Effector memory CD4-positive, alpha-beta T cell (primary cell): ENCODE data around the gene CNKSR2.

Experiments used
- DNase-seq, 3 donors: peaks; one replicate each; pipeline ENCODE4 v3.0.0-alpha.2; 2020
- H3K27ac ChIP-seq: 2 replicates; pipeline ENCODE4 v1.7.0; 2013; ENCODE audit warnings: mild to moderate bottlenecking, low read length, moderate library complexity; ENCODE audit not compliant: insufficient read depth, poor library complexity, severe bottlenecking
- H3K27me3 ChIP-seq: replicated peaks from 2 replicates; pipeline ENCODE4 v1.7.0; 2013; ENCODE audit warnings: mild to moderate bottlenecking, low read length; ENCODE audit not compliant: insufficient read depth, control insufficient read depth, poor library complexity, severe bottlenecking
- H3K36me3 ChIP-seq: 2 replicates; pipeline ENCODE4 v1.7.0; 2013; ENCODE audit warnings: mild to moderate bottlenecking, low read length, moderate library complexity; ENCODE audit not compliant: control insufficient read depth, insufficient read depth
- H3K4me1 ChIP-seq: 2 replicates; pipeline ENCODE4 v1.7.0; 2013; ENCODE audit warnings: low read length, mild to moderate bottlenecking; ENCODE audit not compliant: control insufficient read depth, insufficient read depth, poor library complexity, severe bottlenecking
- H3K4me3 ChIP-seq: 2 replicates; pipeline ENCODE4 v1.7.0; 2013; ENCODE audit warnings: low read length, low read depth, mild to moderate bottlenecking; ENCODE audit not compliant: insufficient read depth, poor library complexity, severe bottlenecking
- H3K9me3 ChIP-seq: 2 replicates; pipeline ENCODE4 v1.7.0; 2013; ENCODE audit warnings: mild to moderate bottlenecking, low read length, moderate library complexity; ENCODE audit not compliant: control insufficient read depth

Gene CNKSR2

DNA sequence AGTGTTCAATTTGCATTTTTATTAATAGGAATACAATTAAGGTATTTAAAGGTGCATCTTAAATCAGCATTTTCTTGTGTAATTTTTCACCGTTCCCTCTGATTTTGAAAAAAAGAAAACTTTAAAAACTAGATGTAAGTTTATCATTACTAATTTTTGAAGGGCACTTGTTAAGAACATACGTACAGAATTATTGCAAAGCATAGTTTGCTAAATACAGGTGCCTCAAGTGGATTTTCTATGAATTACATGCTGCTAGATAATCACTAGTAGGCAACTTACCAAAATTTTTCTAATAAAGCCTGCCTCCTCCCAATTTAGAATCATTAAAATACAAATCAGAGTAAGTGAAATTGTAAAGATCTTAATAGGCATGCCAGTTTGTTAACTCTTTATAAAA is 8.5 kb downstream of the CNKSR2 start:
- Histone ChIP-seq H3K4me1 (no peaks in the 10 kb centered on the region), H3K27ac (no peak overlapping the region), H3K4me3 (no peak overlapping the region), H3K36me3 (no peaks in the 10 kb centered on the region), H3K9me3 (no peaks in the 10 kb centered on the region), H3K27me3 (no peaks in the 10 kb centered on the region)
- no peak for DNase-seq

DNA sequence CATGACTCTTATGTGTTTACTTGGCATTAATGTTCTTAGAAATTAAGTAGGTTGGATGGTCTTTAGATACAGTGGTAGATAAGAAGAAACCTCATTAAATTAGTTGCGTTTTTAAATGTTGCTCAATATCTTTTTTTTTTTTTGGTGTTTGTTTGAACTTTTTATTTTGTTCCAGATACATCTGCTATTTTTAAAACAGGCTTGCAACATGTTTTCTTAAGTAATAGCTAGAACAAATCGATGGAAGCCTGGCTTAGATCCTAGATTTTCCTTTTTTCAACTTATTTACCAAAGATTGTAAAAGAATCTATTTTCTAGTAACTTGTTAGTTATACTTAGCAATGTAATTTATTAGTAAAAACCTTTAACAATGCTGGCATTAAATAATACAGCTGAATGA is 9.3 kb downstream of the CNKSR2 start:
- DNase-seq, result no peak
- no peak overlapping the region for H3K27ac ChIP-seq
- no peaks in the 10 kb centered on the region for H3K36me3 ChIP-seq
- H3K4me3 ChIP-seq, result no peak overlapping the region
- no peaks in the 10 kb centered on the region for H3K27me3 ChIP-seq
- H3K9me3 ChIP-seq, result no peaks in the 10 kb centered on the region
- H3K4me1 ChIP-seq, result no peaks in the 10 kb centered on the region

DNA sequence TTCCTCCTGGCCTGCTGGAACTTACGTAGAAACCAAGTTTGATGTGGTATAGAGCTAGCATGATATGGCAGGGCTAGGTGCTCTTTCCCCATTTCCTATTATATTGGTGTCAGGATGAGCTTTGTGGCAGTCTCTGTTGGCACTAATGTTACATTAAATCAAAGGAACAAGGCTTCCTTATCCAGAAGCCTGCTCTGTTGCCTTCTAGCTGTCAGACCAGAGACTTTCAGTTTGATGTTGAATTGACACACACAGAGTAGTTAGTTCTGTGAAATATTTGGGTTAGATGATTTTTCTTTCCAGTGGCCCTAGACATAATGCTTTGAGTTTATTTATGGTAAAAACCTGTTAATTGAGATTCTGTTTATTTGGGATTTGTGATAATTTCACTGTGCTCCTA is 10.0 kb downstream of the CNKSR2 start:
- Histone ChIP-seq H3K36me3 (no peaks in the 10 kb centered on the region), H3K27ac (no peak overlapping the region), H3K4me3 (no peak overlapping the region), H3K9me3 (no peaks in the 10 kb centered on the region), H3K27me3 (no peaks in the 10 kb centered on the region), H3K4me1 (no peaks in the 10 kb centered on the region)
- DNase-seq, result no peak

DNA sequence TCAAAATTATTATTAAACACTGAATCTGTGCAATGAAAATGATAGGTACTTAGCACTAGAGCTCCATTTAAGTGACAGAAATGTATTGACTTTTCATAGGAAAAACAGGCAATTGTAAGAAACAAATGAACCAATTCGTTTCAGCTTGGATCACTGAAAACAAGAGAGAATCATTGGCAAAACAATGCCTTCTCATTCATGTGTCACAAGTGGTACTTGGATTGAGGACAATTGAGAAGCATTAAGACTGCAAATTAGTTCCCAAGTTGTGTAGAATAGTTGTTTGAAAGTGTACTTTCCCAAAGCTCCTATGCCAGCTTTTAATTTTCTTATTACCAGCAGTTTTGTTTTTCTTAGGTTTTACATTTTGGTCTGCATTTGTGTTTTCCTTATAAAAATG is 20.6 kb downstream of the CNKSR2 start:
- no peak overlapping the region for H3K4me3 ChIP-seq
- H3K36me3 ChIP-seq, result no peaks in the 10 kb centered on the region
- no peaks in the 10 kb centered on the region for H3K4me1 ChIP-seq
- no peaks in the 10 kb centered on the region for H3K27me3 ChIP-seq
- no peak overlapping the region for H3K27ac ChIP-seq
- H3K9me3 ChIP-seq, result no peaks in the 10 kb centered on the region
- DNase-seq, result no peak

GRCh38 chrX:21398426-21398825 is 24.2 kb downstream of the CNKSR2 start:
- Histone ChIP-seq H3K4me1 (no peaks in the 10 kb centered on the region), H3K27me3 (no peaks in the 10 kb centered on the region), H3K4me3 (no peak overlapping the region), H3K27ac (no peak overlapping the region), H3K36me3 (no peaks in the 10 kb centered on the region), H3K9me3 (no peaks in the 10 kb centered on the region)
- DNase-seq, result no peak

DNA sequence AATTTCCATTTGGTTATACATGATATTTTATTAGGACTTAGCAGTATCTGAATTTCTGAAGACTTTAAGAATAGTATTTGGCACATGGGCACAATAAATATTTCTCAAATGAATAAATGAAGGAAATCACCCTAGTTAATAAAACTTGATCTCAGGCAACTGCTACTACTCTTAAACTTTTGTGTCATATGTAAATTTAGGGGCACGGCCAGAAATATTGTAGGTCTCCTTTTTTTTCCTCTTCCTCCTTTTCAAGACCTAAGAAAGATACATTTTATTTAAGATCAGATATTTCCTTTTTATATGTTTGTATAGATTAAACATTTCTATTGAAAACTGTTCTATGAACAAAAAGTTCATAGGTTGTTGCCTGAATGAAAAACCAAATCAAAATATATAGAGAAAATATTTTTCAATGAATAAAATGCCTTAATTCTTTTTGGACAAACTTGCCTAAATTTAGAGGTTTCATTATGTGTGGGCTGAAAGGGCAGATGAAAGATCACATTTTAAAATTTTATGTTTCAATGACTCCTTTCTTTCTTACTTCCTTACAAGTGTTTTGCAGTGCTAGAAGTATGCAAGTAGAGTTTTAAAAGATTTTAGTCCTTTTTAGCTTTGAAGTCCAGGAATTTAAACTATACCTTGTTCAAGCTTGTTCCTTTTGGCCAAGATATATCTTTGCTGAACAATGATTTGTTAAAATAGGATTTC is 26.3 kb downstream of the CNKSR2 start:
- DNase-seq, result no peak
- H3K4me3 ChIP-seq, result no peak overlapping the region
- no peaks in the 10 kb centered on the region for H3K36me3 ChIP-seq
- no peak overlapping the region for H3K27ac ChIP-seq
- no peaks in the 10 kb centered on the region for H3K9me3 ChIP-seq
- H3K27me3 ChIP-seq, result no peaks in the 10 kb centered on the region
- no peaks in the 10 kb centered on the region for H3K4me1 ChIP-seq

DNA sequence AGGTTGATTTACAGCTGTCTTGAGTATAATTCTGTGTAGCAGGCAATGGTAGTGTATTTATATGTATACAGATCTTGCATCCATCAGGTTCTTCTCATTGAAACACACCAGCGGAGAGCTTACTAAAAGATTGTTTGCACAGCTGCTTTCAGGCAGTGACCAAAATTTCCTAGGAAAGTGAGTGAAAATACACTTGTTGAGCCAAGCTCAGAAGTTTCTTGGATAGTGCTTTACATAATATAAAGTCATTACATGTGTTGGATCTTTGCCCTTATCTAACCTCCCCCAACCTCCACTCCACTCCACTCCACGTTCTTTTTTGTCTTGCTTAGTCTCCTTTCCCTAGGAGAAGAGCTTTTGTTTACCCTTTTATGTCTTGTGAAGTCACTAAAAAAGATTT is 34.1 kb downstream of the CNKSR2 start:
- Histone ChIP-seq H3K9me3 (no peaks in the 10 kb centered on the region), H3K27ac (no peak overlapping the region), H3K4me1 (no peaks in the 10 kb centered on the region), H3K4me3 (no peak overlapping the region), H3K36me3 (no peaks in the 10 kb centered on the region), H3K27me3 (no peaks in the 10 kb centered on the region)
- no peak for DNase-seq

- no peaks in the 10 kb centered on the region for H3K4me1 ChIP-seq
- DNase-seq, result no peak
- no peaks in the 10 kb centered on the region for H3K36me3 ChIP-seq
- no peak overlapping the region for H3K27ac ChIP-seq
- no peaks in the 10 kb centered on the region for H3K9me3 ChIP-seq
- no peaks in the 10 kb centered on the region for H3K27me3 ChIP-seq
- no peak overlapping the region for H3K4me3 ChIP-seq
Measured at GRCh38 chrX:21408788-21409187, 34.6 kb downstream of the CNKSR2 start.

DNA sequence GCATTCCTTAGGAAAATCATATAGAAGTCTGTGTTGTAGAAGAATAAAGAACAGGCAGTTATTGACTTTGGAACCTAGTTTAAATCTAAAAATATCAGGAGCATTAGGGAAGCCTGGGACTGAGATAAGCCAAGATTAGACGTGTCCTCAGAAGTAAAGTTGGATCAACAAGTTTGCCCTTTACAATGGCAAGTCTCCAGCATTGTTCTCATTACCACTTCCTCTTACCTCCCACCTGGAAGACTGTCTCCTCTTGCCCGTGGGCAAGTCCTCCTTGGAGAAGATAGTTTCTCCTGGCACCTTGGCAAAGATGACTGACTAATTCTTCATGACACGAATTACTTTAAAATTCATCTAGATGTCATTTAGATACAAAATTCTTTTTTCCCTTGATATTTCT is 37.8 kb downstream of the CNKSR2 start:
- no peak for DNase-seq
- Histone ChIP-seq H3K36me3 (no peaks in the 10 kb centered on the region), H3K4me1 (no peaks in the 10 kb centered on the region), H3K27me3 (no peaks in the 10 kb centered on the region), H3K9me3 (no peaks in the 10 kb centered on the region), H3K4me3 (no peak overlapping the region), H3K27ac (no peak overlapping the region)

DNA sequence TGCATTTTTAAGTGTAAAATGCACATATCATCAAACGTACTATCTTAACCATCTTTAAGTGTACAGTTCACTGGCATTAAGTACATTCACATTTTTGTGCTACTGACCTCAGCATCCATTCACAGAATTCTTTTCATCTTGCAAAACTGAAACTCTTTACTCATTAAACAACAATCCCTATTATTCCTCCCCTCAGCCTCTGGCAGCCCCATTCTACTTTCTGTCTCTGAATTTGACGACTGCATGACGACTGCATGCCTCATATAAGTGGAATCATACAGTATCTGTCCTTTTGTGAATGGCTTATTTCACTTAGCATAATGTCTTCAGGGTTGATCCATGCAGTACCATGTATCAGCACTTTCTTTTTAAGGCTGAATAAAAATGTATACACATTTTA is 38.7 kb downstream of the CNKSR2 start:
- no peaks in the 10 kb centered on the region for H3K27me3 ChIP-seq
- H3K9me3 ChIP-seq, result no peaks in the 10 kb centered on the region
- no peaks in the 10 kb centered on the region for H3K4me1 ChIP-seq
- H3K4me3 ChIP-seq, result no peak overlapping the region
- DNase-seq, result no peak
- no peak overlapping the region for H3K27ac ChIP-seq
- H3K36me3 ChIP-seq, result no peaks in the 10 kb centered on the region
